GM08714 (cell line): Measurements from ENCODE around the gene MATN1.

Experiments used
- H3K4me3 ChIP-seq: fragments of 200-500 bp; sonication (Bioruptor generic); 2 replicates; pipeline ENCODE4 v1.5.1; 2014; ENCODE audit warnings: mild to moderate bottlenecking, low read length, inconsistent platforms
- ZNF274 ChIP-seq: IDR thresholded peaks from 2 replicates; pipeline ENCODE4 v1.6.1; 2012; ENCODE audit warnings: mild to moderate bottlenecking, low read depth, low read length

The MATN1 gene

GRCh38 chr1:30753660-30754123, 30.3 kb upstream of the MATN1 start:
- TF ChIP-seq ZNF274, result no peak
- peak overlapping the region; percentile 74 for H3K4me3 ChIP-seq

- peak overlapping the region; percentile 74 for H3K4me3 ChIP-seq
- no peak for TF ChIP-seq ZNF274
Observed at GRCh38 chr1:30753118-30753517, 29.7 kb upstream of the MATN1 start.

- TF ChIP-seq ZNF274, result no peak
- peak overlapping the region; percentile 33; the same call in 1 of the 2 replicates for H3K4me3 ChIP-seq
Observed at GRCh38 chr1:30752651-30752908, 29.2 kb upstream of the MATN1 start.

GRCh38 chr1:30751830-30752650, 28.7 kb upstream of the MATN1 start:
- no peak for TF ChIP-seq ZNF274
- peak overlapping the region; percentile 33; the same call in 1 of the 2 replicates for H3K4me3 ChIP-seq

GRCh38 chr1:30750731-30751291, 27.4 kb upstream of the MATN1 start:
- H3K4me3 ChIP-seq, result peak overlapping the region; percentile 33; the same call in 1 of the 2 replicates
- no peak for TF ChIP-seq ZNF274

- TF ChIP-seq ZNF274, result no peak
- peak overlapping the region; percentile 20; the same call in 1 of the 2 replicates for H3K4me3 ChIP-seq
Observed at GRCh38 chr1:30749691-30750583, 26.6 kb upstream of the MATN1 start.

- no peak for TF ChIP-seq ZNF274
- peak overlapping the region; percentile 20; the same call in 1 of the 2 replicates for H3K4me3 ChIP-seq
Observed at GRCh38 chr1:30748699-30749401, 25.5 kb upstream of the MATN1 start.

- peak overlapping the region; percentile 20; the same call in 1 of the 2 replicates for H3K4me3 ChIP-seq
- TF ChIP-seq ZNF274, result no peak
Observed at GRCh38 chr1:30748098-30748698, 24.8 kb upstream of the MATN1 start.

- peak overlapping the region; percentile 20; the same call in 1 of the 2 replicates for H3K4me3 ChIP-seq
- no peak for TF ChIP-seq ZNF274
Observed at GRCh38 chr1:30747033-30748008, 23.9 kb upstream of the MATN1 start.

- no peak for TF ChIP-seq ZNF274
- H3K4me3 ChIP-seq, result peak overlapping the region; percentile 20; the same call in 1 of the 2 replicates
Observed at GRCh38 chr1:30746212-30747032, 23.0 kb upstream of the MATN1 start.

GRCh38 chr1:30745834-30746208, 22.4 kb upstream of the MATN1 start:
- peak overlapping the region; percentile 19; the same call in 1 of the 2 replicates for H3K4me3 ChIP-seq
- TF ChIP-seq ZNF274, result no peak
